GM12872 (cell line): Measurements from ENCODE around the gene RNF144A.

Experiments
- CTCF ChIP-seq: IDR thresholded peaks from 3 replicates; pipeline ENCODE4 v1.5.1; 2011; ENCODE audit warnings: low read depth, mild to moderate bottlenecking, low read length, moderate library complexity; ENCODE audit not compliant: insufficient read depth

RNF144A gene

GRCh38 chr2:6978991-6979390, 61.8 kb downstream of the RNF144A start:
- TF ChIP-seq CTCF: no peak

- TF ChIP-seq CTCF: no peak
These were observed 65.2 kb downstream of the RNF144A start for GRCh38 chr2:6982449-6982848.

GRCh38 chr2:6982934-6983589, 65.8 kb downstream of the RNF144A start:
- no peak for TF ChIP-seq CTCF

- TF ChIP-seq CTCF: no peak
These were observed 69.2 kb downstream of the RNF144A start for GRCh38 chr2:6986301-6986911.

GRCh38 chr2:6986912-6987361, 69.7 kb downstream of the RNF144A start:
- TF ChIP-seq CTCF: no peak

GRCh38 chr2:6990871-6991270, 73.7 kb downstream of the RNF144A start:
- TF ChIP-seq CTCF: no peak

GRCh38 chr2:6992794-6993228, 75.6 kb downstream of the RNF144A start:
- no peak for TF ChIP-seq CTCF
